Measurements from ENCODE around the gene ALDH7A1.

- TF ChIP-seq CTCF (conservative IDR thresholded peaks at IDR 0.05 in 1 of 2, IDR thresholded peaks at IDR 0.05 in 1 of 2; ENCODE audit: extremely low read depth in 1 of 2, insufficient read depth in 1 of 2, low read depth in 1 of 2, low read length in 2 of 2) (peak; percentile 28 to 59), EZH2 (IDR thresholded peaks at IDR 0.05; ENCODE audit: borderline replicate concordance, low read length) (no peak)
These were observed at the start of gene ALDH7A1 for GRCh38 chr5:126594748-126595485.

Measured in mammary epithelial cell (primary cell).